ENCODE data around the gene DCXR. TPM values are rescaled to one million over a fixed set of nuclear protein-coding genes. Genes with fewer than 3 reads are reported as not detected.

The DCXR gene
- total RNA-seq, 1 experiment from 2014 or later: 87.8 TPM

GRCh38 chr17:82029990-82030469, 7.5 kb downstream of the DCXR start:
- Mint-ChIP-seq H3K27me3 (ENCODE audit: unreplicated experiment) (no peaks in the 10 kb centered on the region), H3K36me3 (ENCODE audit: insufficient read depth, unreplicated experiment) (peaks cover 26% of the 10 kb centered on the region), H3K4me3 (ENCODE audit: low read depth, unreplicated experiment) (peak overlapping the region; percentile 32), H3K27ac (ENCODE audit: unreplicated experiment) (no peak overlapping the region), H3K9me3 (ENCODE audit: low read depth, unreplicated experiment) (no peaks in the 10 kb centered on the region), H3K4me1 (ENCODE audit: low read depth, unreplicated experiment) (no peaks in the 10 kb centered on the region)
- CTCF ChIA-PET: no interaction called here
- no peak for DNase-seq
- BruUV-seq (replicated peaks): no TSS peak
- TF ChIP-seq CTCF (IDR thresholded peaks at IDR 0.05; ENCODE audit: unreplicated experiment): no peak
- intact Hi-C loops (cut with micrococcal nuclease; ENCODE audit: unreplicated experiment): no loop called here

- H3K27me3 Mint-ChIP-seq (ENCODE audit: unreplicated experiment): no peaks in the 10 kb centered on the region
- no peaks in the 10 kb centered on the region for H3K9me3 Mint-ChIP-seq (ENCODE audit: low read depth, unreplicated experiment)
- H3K4me1 Mint-ChIP-seq (ENCODE audit: low read depth, unreplicated experiment): no peaks in the 10 kb centered on the region
- H3K27ac Mint-ChIP-seq (ENCODE audit: unreplicated experiment): no peak overlapping the region
- intact Hi-C loops (cut with micrococcal nuclease; ENCODE audit: unreplicated experiment): no loop called here
- peaks cover 26% of the 10 kb centered on the region for H3K36me3 Mint-ChIP-seq (ENCODE audit: insufficient read depth, unreplicated experiment)
- CTCF ChIA-PET: no interaction called here
- TF ChIP-seq CTCF (IDR thresholded peaks at IDR 0.05; ENCODE audit: unreplicated experiment): no peak
- BruUV-seq (replicated peaks): no TSS peak
- no peak for DNase-seq
- no peak overlapping the region for H3K4me3 Mint-ChIP-seq (ENCODE audit: low read depth, unreplicated experiment)
Observed at GRCh38 chr17:82029391-82029790, 8.1 kb downstream of the DCXR start.

GRCh38 chr17:82028966-82029365, 8.5 kb downstream of the DCXR start:
- Mint-ChIP-seq H3K36me3 (ENCODE audit: insufficient read depth, unreplicated experiment) (peaks cover 29% of the 10 kb centered on the region), H3K4me1 (ENCODE audit: low read depth, unreplicated experiment) (no peaks in the 10 kb centered on the region), H3K4me3 (ENCODE audit: low read depth, unreplicated experiment) (no peak overlapping the region), H3K9me3 (ENCODE audit: low read depth, unreplicated experiment) (no peaks in the 10 kb centered on the region), H3K27ac (ENCODE audit: unreplicated experiment) (no peak overlapping the region), H3K27me3 (ENCODE audit: unreplicated experiment) (no peaks in the 10 kb centered on the region)
- intact Hi-C loops (cut with micrococcal nuclease; ENCODE audit: unreplicated experiment): no loop called here
- DNase-seq: no peak
- CTCF ChIA-PET: no interaction called here
- BruUV-seq (replicated peaks): no TSS peak
- no peak for TF ChIP-seq CTCF (IDR thresholded peaks at IDR 0.05; ENCODE audit: unreplicated experiment)

GRCh38 chr17:82028246-82028645, 9.3 kb downstream of the DCXR start:
- H3K27me3 Mint-ChIP-seq (ENCODE audit: unreplicated experiment): no peaks in the 10 kb centered on the region
- no peak for TF ChIP-seq CTCF (IDR thresholded peaks at IDR 0.05; ENCODE audit: unreplicated experiment)
- BruUV-seq (replicated peaks): no TSS peak
- CTCF ChIA-PET: no interaction called here
- H3K27ac Mint-ChIP-seq (ENCODE audit: unreplicated experiment): no peak overlapping the region
- H3K36me3 Mint-ChIP-seq (ENCODE audit: insufficient read depth, unreplicated experiment): peaks cover 36% of the 10 kb centered on the region
- intact Hi-C loops (cut with micrococcal nuclease; ENCODE audit: unreplicated experiment): no loop called here
- DNase-seq: no peak
- no peaks in the 10 kb centered on the region for H3K4me1 Mint-ChIP-seq (ENCODE audit: low read depth, unreplicated experiment)
- H3K9me3 Mint-ChIP-seq (ENCODE audit: low read depth, unreplicated experiment): no peaks in the 10 kb centered on the region
- no peak overlapping the region for H3K4me3 Mint-ChIP-seq (ENCODE audit: low read depth, unreplicated experiment)
